ENCODE results near the gene DKK3. TPM values are rescaled to one million over a fixed set of nuclear protein-coding genes. Genes with fewer than 3 reads are reported as not detected.
A peak's percentile ranks its signal among the peaks of the same experiment; 100 is the strongest.

Gene DKK3
- total RNA-seq, 1 donor from 2014 or later, result 8.4 TPM

- Mint-ChIP-seq H3K36me3 (ENCODE audit: low read depth, unreplicated experiment) (peaks cover 13% of the 10 kb centered on the region), H3K4me3 (ENCODE audit: unreplicated experiment) (no peak overlapping the region), H3K9me3 (ENCODE audit: unreplicated experiment) (no peaks in the 10 kb centered on the region), H3K4me1 (ENCODE audit: unreplicated experiment) (peaks cover 18% of the 10 kb centered on the region), H3K27me3 (ENCODE audit: unreplicated experiment) (peaks cover 5% of the 10 kb centered on the region), H3K27ac (ENCODE audit: unreplicated experiment) (no peak overlapping the region)
- TF ChIP-seq CTCF (IDR thresholded peaks at IDR 0.05; ENCODE audit: unreplicated experiment), result no peak
- no peak for DNase-seq (ENCODE audit: low spot score)
Observed at GRCh38 chr11:11958403-11959231, 49.8 kb downstream of the DKK3 start.

GRCh38 chr11:11956006-11956405 lies 52.4 kb downstream of the DKK3 start:
- no peaks in the 10 kb centered on the region for H3K9me3 Mint-ChIP-seq (ENCODE audit: unreplicated experiment)
- H3K4me3 Mint-ChIP-seq (ENCODE audit: unreplicated experiment), result peak overlapping the region; percentile 2
- H3K27ac Mint-ChIP-seq (ENCODE audit: unreplicated experiment), result no peak overlapping the region
- peaks cover 13% of the 10 kb centered on the region for H3K36me3 Mint-ChIP-seq (ENCODE audit: low read depth, unreplicated experiment)
- DNase-seq (ENCODE audit: low spot score), result no peak
- no peak for TF ChIP-seq CTCF (IDR thresholded peaks at IDR 0.05; ENCODE audit: unreplicated experiment)
- peaks cover 11% of the 10 kb centered on the region for H3K4me1 Mint-ChIP-seq (ENCODE audit: unreplicated experiment)
- H3K27me3 Mint-ChIP-seq (ENCODE audit: unreplicated experiment), result peaks cover 2% of the 10 kb centered on the region

DNA sequence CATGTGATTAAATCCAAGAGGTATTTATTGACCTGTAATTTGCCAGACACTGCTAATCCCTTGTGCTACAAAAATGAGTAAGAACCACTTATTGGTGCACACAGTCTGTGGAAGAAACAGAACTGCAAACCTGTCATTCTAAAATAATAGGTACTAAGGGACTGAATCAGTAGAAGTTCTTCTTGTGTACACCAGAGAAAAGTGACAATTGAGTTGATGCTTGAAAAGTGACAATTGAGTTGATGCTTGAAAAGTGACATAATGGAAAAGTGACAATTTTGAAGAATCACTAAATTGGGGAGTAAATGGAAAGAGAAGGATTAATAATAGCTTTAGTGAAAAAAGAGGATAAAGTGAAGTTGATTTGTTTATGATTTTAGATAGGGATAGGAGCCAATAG lies 56.4 kb downstream of the DKK3 start:
- H3K4me1 Mint-ChIP-seq (ENCODE audit: unreplicated experiment), result no peaks in the 10 kb centered on the region
- H3K27ac Mint-ChIP-seq (ENCODE audit: unreplicated experiment), result peak overlapping the region; percentile 19
- no peak for TF ChIP-seq CTCF (IDR thresholded peaks at IDR 0.05; ENCODE audit: unreplicated experiment)
- peaks cover 13% of the 10 kb centered on the region for H3K36me3 Mint-ChIP-seq (ENCODE audit: low read depth, unreplicated experiment)
- H3K9me3 Mint-ChIP-seq (ENCODE audit: unreplicated experiment), result no peaks in the 10 kb centered on the region
- H3K4me3 Mint-ChIP-seq (ENCODE audit: unreplicated experiment), result no peak overlapping the region
- no peak for DNase-seq (ENCODE audit: low spot score)
- peaks cover 2% of the 10 kb centered on the region for H3K27me3 Mint-ChIP-seq (ENCODE audit: unreplicated experiment)

DNA sequence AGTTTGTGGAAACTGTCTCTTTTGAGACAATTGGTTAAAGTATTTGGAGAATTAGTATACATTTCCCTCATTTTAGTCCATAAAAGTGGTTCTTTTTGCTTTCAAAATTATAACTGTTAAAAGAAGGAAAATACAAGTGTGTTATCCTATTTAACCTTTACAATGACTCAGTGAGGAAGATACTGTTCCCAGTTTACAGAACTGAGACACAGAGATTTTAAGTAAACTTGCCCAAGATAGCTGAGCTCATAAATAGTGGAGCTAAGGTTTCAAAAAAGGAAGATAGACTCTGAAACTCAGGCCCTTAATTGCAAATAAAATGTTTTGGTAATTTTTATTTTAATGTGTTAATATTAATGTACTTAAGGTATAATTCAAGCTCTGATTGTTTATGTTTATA lies 58.9 kb downstream of the DKK3 start:
- DNase-seq (ENCODE audit: low spot score), result no peak
- no peak overlapping the region for H3K27ac Mint-ChIP-seq (ENCODE audit: unreplicated experiment)
- no peak for TF ChIP-seq CTCF (IDR thresholded peaks at IDR 0.05; ENCODE audit: unreplicated experiment)
- no peak overlapping the region for H3K4me3 Mint-ChIP-seq (ENCODE audit: unreplicated experiment)
- no peaks in the 10 kb centered on the region for H3K9me3 Mint-ChIP-seq (ENCODE audit: unreplicated experiment)
- H3K36me3 Mint-ChIP-seq (ENCODE audit: low read depth, unreplicated experiment), result peaks cover 11% of the 10 kb centered on the region
- peaks cover 2% of the 10 kb centered on the region for H3K27me3 Mint-ChIP-seq (ENCODE audit: unreplicated experiment)
- no peaks in the 10 kb centered on the region for H3K4me1 Mint-ChIP-seq (ENCODE audit: unreplicated experiment)

DNA sequence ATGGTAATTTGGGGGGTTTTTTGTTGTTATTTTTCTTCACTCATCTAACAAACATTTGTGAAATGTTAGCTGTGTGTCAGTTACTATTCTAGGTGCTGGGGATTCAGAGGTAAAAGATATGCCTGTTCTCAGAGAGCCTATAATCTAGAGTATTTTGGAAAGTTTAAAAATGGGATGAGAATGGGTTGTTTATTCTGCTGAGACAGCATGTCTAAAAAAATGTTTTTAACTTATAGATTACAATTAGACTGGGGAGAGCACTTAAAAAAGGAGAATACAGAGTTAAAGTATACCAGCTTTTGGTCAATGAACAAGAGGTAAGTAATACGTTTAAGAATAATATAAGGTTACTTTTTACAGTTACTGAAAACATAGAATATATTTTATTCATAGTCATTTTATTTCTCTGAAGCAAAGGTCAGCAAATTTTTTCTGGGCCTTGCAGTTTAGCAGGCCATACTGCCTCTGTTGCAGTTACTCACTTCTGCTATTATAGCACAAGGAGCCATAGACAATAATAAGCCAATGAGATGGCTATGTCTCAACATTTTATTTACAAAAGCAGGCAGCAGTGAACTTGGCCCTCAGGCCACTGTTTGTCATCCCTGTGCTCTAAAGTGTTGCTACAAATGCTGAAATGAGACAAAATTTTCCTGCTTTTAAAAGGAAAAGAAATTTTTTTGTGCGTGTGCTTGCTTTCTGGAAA lies 60.0 kb downstream of the DKK3 start:
- no peak overlapping the region for H3K4me3 Mint-ChIP-seq (ENCODE audit: unreplicated experiment)
- no peak overlapping the region for H3K27ac Mint-ChIP-seq (ENCODE audit: unreplicated experiment)
- H3K4me1 Mint-ChIP-seq (ENCODE audit: unreplicated experiment), result no peaks in the 10 kb centered on the region
- no peak for TF ChIP-seq CTCF (IDR thresholded peaks at IDR 0.05; ENCODE audit: unreplicated experiment)
- peaks cover 11% of the 10 kb centered on the region for H3K36me3 Mint-ChIP-seq (ENCODE audit: low read depth, unreplicated experiment)
- no peak for DNase-seq (ENCODE audit: low spot score)
- no peaks in the 10 kb centered on the region for H3K27me3 Mint-ChIP-seq (ENCODE audit: unreplicated experiment)
- no peaks in the 10 kb centered on the region for H3K9me3 Mint-ChIP-seq (ENCODE audit: unreplicated experiment)

Data from endothelial cell (in vitro differentiated cells).